ENCODE data around the gene FOXP1. TPM values are rescaled to one million over a fixed set of nuclear protein-coding genes. Genes with fewer than 3 reads are reported as not detected.

FOXP1 gene
- total and polyA plus RNA-seq, 8 donors, result 95.1 to 143 (median 123) TPM

DNA sequence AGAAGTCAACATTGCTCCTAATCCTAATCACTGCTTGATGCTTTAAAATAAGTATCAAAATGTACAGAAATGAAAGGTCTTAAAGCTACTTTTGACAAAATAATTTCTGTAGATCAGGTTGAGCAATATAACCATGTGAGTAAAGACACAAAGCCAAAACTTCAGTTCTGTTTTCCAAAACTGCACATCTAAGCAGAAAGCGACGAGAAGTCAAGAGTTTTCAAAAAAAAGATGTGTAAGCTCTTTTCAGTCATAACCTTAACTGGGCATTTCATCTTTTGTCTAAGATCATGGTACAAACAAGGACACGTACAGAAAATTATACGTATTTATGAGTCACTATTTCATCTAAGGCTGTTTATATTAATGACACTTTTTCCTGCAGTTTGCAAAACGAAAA lies 608.8 kb downstream of the FOXP1 start:
- DNase-seq, result no peak
- peak; percentile 49 for ATAC-seq
- peak overlapping the region; percentile 70 for H3K27ac ChIP-seq
- intact Hi-C loops (cut with DNase I), result no loop called here
- H3K27me3 ChIP-seq, result no peaks in the 10 kb centered on the region
- TF ChIP-seq CTCF (IDR thresholded peaks at IDR 0.05), result no peak
- peaks cover 0 to 29% of the 10 kb centered on the region in 2 donors for H3K4me1 ChIP-seq
- H3K36me3 ChIP-seq, result peaks cover 0 to 86% of the 10 kb centered on the region in 2 donors
- no peak overlapping the region for H3K4me3 ChIP-seq
- no peaks in the 10 kb centered on the region for H3K9me3 ChIP-seq

DNA sequence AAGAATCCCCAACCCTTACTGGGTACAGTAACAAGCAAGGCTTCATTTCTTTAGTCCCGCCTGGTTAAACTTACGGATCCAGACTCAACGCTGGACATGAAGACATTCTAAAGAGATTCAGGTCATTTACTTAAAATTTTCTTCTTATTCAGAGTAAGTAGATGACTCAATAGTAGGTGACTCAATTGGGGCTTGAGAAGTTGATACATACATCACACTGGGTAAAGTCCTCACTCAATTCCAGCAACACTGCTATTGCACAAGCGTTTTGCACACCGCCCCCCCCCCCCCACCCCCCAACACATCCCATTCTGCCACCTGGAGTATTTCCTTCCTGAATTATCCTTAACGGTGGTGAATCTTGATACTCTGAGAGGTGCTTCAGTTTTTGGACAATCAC lies 610.0 kb downstream of the FOXP1 start:
- Histone ChIP-seq H3K27ac (peak overlapping the region; percentile 70), H3K4me3 (no peak overlapping the region), H3K9me3 (no peaks in the 10 kb centered on the region), H3K36me3 (peaks cover 0 to 93% of the 10 kb centered on the region in 2 donors), H3K4me1 (peaks cover 0 to 29% of the 10 kb centered on the region in 2 donors), H3K27me3 (no peaks in the 10 kb centered on the region)
- TF ChIP-seq CTCF (IDR thresholded peaks at IDR 0.05), result no peak
- ATAC-seq, result no peak
- intact Hi-C loops (cut with DNase I), result no loop called here
- no peak for DNase-seq

DNA sequence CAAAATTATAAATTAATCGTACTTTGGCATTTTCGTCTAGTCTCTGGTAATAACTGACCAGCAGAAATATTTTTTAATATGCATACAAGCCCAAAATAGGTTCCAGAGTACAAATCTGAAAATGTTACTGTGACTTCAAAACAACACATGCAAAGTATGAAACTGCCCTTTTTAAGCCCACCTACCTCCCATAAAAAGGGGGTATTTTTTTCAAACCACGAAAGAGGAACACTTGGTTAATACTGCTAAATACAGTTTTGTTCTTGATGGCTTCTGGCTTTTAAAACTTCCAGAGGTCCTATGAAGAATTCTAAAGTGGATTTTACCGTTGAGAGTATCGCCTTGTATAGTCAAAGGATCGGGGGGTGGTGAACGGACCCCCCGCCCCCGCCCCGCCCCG lies 610.7 kb downstream of the FOXP1 start:
- Histone ChIP-seq H3K36me3 (peaks cover 0 to 93% of the 10 kb centered on the region in 2 donors), H3K4me3 (no peak overlapping the region)

DNA sequence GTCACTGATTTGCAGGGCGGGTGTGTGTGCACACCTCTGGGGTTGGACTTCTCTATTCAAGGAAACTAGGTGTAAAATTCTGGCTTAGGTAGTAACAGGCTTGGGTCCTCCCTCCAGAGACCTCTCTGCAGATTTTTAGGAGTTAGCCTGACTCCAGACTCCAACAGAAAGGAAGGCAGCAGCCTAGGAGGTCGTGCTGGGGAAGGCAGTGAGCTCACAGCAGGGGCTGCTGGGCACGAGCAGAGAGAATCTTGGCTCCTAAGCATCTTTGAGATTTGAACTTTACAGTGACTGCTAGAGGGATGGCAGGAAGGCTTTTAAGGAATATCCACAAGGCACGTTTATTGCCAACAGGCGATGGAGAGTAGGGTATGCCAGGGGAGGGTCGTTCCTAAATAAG lies 612.6 kb downstream of the FOXP1 start:
- Histone ChIP-seq H3K4me1 (peaks cover 0 to 29% of the 10 kb centered on the region in 2 donors), H3K27me3 (no peaks in the 10 kb centered on the region), H3K36me3 (peaks cover 2 to 88% of the 10 kb centered on the region in 2 donors), H3K27ac (no peak overlapping the region), H3K4me3 (no peak overlapping the region), H3K9me3 (no peaks in the 10 kb centered on the region)
- no peak for TF ChIP-seq CTCF (IDR thresholded peaks at IDR 0.05)
- ATAC-seq, result no peak
- DNase-seq, result no peak
- intact Hi-C loops (cut with DNase I), result no loop called here

More for the DNA sequence above, 610.7 kb downstream of the FOXP1 start:
- Histone ChIP-seq H3K27me3 (no peaks in the 10 kb centered on the region), H3K9me3 (no peaks in the 10 kb centered on the region), H3K4me1 (peaks cover 0 to 29% of the 10 kb centered on the region in 2 donors), H3K27ac (no peak overlapping the region)
- intact Hi-C loops (cut with DNase I), result no loop called here
- ATAC-seq, result no peak
- TF ChIP-seq CTCF (IDR thresholded peaks at IDR 0.05), result no peak
- DNase-seq, result no peak

- H3K36me3 ChIP-seq, result peaks cover 6 to 88% of the 10 kb centered on the region in 2 donors
- H3K27ac ChIP-seq, result no peak overlapping the region
- no peaks in the 10 kb centered on the region for H3K27me3 ChIP-seq
- H3K4me1 ChIP-seq, result peaks cover 0 to 23% of the 10 kb centered on the region in 2 donors
- no peak for TF ChIP-seq CTCF (IDR thresholded peaks at IDR 0.05)
- no peak overlapping the region for H3K4me3 ChIP-seq
- DNase-seq, result no peak
- H3K9me3 ChIP-seq, result no peaks in the 10 kb centered on the region
- ATAC-seq, result no peak
- intact Hi-C loops (cut with DNase I), result no loop called here
Observed at GRCh38 chr3:70970171-70970570, 613.4 kb downstream of the FOXP1 start.
